Measurements from ENCODE around the gene FRAT1.

DNA sequence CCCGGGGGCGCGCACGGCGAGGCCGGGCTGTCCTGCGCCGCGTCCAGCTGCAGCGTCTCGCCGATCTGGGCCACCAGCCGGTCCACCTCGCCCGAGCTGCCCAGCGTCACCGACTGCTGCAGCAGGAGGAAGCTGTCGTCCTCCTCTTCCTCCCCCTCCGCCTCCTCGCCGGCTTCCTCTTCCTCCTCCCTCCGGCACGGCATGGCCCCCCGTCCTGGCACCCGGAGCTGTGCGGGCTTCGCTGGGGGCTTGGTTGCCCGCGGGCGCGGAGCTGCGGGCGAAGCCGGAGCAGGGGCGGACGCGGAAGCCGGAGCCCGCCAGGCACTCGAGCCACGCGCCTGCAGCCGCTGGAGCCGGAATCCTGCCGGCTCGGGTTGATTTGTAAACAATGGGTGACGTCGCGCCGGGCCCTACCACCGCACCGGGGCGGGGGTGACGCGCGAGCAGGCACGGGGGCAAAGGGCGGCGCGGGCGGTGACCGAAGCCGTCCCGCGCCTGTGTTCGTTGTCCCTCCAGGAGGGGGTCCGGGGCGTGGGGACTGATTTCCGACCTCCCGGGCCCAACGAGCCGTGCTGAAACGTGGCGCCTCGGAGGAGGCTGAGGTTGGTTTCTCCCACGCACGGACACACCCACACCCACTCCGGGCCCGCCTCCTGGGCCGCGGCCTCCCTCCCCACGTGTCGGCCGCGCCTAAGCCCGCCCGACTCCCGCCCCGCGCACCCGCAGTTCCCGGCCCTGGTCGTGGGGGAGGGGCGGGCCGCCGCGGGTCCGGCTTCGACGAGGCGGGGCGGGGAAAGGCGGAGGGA is 15.5 kb downstream of the FRAT1 start, which contains the start of gene FRAT2:
- peak; percentile 20; the same call in 1 of the 2 replicates for TF ChIP-seq POLR2A (IDR thresholded peaks at IDR 0.05; ENCODE audit: low read depth, low read length)
- TF ChIP-seq POLR2AphosphoS5 (IDR thresholded peaks at IDR 0.05; ENCODE audit: low read depth, low read length) = no peak
- no peak for TF ChIP-seq TAF1 (IDR thresholded peaks at IDR 0.05; ENCODE audit: borderline replicate concordance, low read depth, low read length)

Data from GM12892 (cell line).